Activated T-helper 2 cell treated with anti-CD3 and anti-CD28 coated beads, Interferon-gamma antibody, Interleukin-2, Interleukin-4, amounts not matched to agents 10 μg/mL and 5 μg/mL and 100 μg/mL, durations not matched to agents 14 hours and 24 hours and 36 hours (primary cell): ENCODE results near the gene APH1A. TPM values are rescaled to one million over a fixed set of nuclear protein-coding genes. Genes with fewer than 3 reads are reported as not detected.
A peak's percentile ranks its signal among the peaks of the same experiment; 100 is the strongest.
"Not testable (repeated sequence)": the region's sequence is repeated elsewhere in the genome, so short reads cannot be mapped to it uniquely, and the experiment has no call there.

ENCODE experiments used
- DNase-seq: peaks from one replicate; pipeline ENCODE4 v3.0.0; 2021; ENCODE audit warnings: low spot score
- H3K27ac Mint-ChIP-seq: one replicate; pipeline ENCODE4 v1.8.0; 2021; ENCODE audit warnings: mixed read lengths
- H3K27me3 Mint-ChIP-seq: one replicate; pipeline ENCODE4 v1.8.0; 2021; ENCODE audit warnings: low read depth, mixed read lengths
- H3K36me3 Mint-ChIP-seq: one replicate; pipeline ENCODE4 v1.8.0; 2021; ENCODE audit warnings: low read depth, mixed read lengths
- H3K4me1 Mint-ChIP-seq: one replicate; pipeline ENCODE4 v1.8.0; 2021; ENCODE audit warnings: low read depth, mixed read lengths
- H3K4me3 Mint-ChIP-seq: one replicate; pipeline ENCODE4 v1.8.0; 2021; ENCODE audit warnings: low read depth, mild to moderate bottlenecking, moderate library complexity, mixed read lengths
- H3K9me3 Mint-ChIP-seq: one replicate; pipeline ENCODE4 v1.8.0; 2021; ENCODE audit warnings: mixed read lengths
- intact Hi-C: fragments of 100-400 bp; cut with micrococcal nuclease; formaldehyde crosslinking; loops from one replicate; pipeline ENCODE4 v1.15.1; 2023
- total RNA-seq: library from RNA; stranded (reverse); gene quantifications from 2 replicates; pipeline ENCODE4 v1.2.3, GENCODE V29; 2022

Gene APH1A
- total RNA-seq, 1 donor from 2014 or later = 103 TPM

GRCh38 chr1:150236614-150237100 is 32.2 kb downstream of the APH1A start:
- DNase-seq = no peak
- peaks cover 1% of the 10 kb centered on the region for H3K27me3 Mint-ChIP-seq
- H3K9me3 Mint-ChIP-seq = no peaks in the 10 kb centered on the region
- intact Hi-C loops = loop anchor here (1.0 to 10.0 kb wide), 6 partner anchors 23 to 918 kb away; partner anchors contain the start of genes APH1A, CIART, OTUD7B and TNFAIP8L2
- H3K4me3 Mint-ChIP-seq = no peak overlapping the region
- H3K36me3 Mint-ChIP-seq = peaks cover 16% of the 10 kb centered on the region
- H3K4me1 Mint-ChIP-seq = peaks cover 18% of the 10 kb centered on the region
- no peak overlapping the region for H3K27ac Mint-ChIP-seq

- peaks cover 1% of the 10 kb centered on the region for H3K27me3 Mint-ChIP-seq
- intact Hi-C loops = loop anchor here (1.0 to 10.0 kb wide), 7 partner anchors 23 to 919 kb away; partner anchors contain the start of genes APH1A, CIART, OTUD7B and TNFAIP8L2
- H3K36me3 Mint-ChIP-seq = peaks cover 19% of the 10 kb centered on the region
- DNase-seq = peak; percentile 95
- H3K9me3 Mint-ChIP-seq = no peaks in the 10 kb centered on the region
- H3K4me3 Mint-ChIP-seq = no peak within 1 kb of the TSS
- H3K27ac Mint-ChIP-seq = peak within 1 kb of the TSS; percentile 97
- peaks cover 18% of the 10 kb centered on the region for H3K4me1 Mint-ChIP-seq
Measured at GRCh38 chr1:150235852-150236613, 32.8 kb downstream of the APH1A start, which contains the start of gene ANP32E. TSS of gene ANP32E (minus strand) at chr1:150236112. CDS start at chr1:150235786, 326 bp downstream.

GRCh38 chr1:150235294-150235851 is 33.4 kb downstream of the APH1A start:
- H3K9me3 Mint-ChIP-seq = no peaks in the 10 kb centered on the region
- DNase-seq = peak; percentile 22
- H3K27me3 Mint-ChIP-seq = no peaks in the 10 kb centered on the region
- H3K4me1 Mint-ChIP-seq = peaks cover 18% of the 10 kb centered on the region
- H3K27ac Mint-ChIP-seq = no peak overlapping the region
- H3K36me3 Mint-ChIP-seq = peaks cover 26% of the 10 kb centered on the region
- no peak overlapping the region for H3K4me3 Mint-ChIP-seq
- intact Hi-C loops = loop anchor here (2.0 to 10.0 kb wide), 5 partner anchors 47 to 919 kb away; partner anchors contain the start of genes CIART, OTUD7B, TNFAIP8L2 and VPS45

GRCh38 chr1:150234566-150235293 is 34.1 kb downstream of the APH1A start:
- no peak overlapping the region for H3K4me3 Mint-ChIP-seq
- H3K9me3 Mint-ChIP-seq = no peaks in the 10 kb centered on the region
- no peaks in the 10 kb centered on the region for H3K27me3 Mint-ChIP-seq
- H3K4me1 Mint-ChIP-seq = peaks cover 16% of the 10 kb centered on the region
- intact Hi-C loops = loop anchor here (1.0 to 10.0 kb wide), 6 partner anchors 48 to 920 kb away; partner anchors contain the start of genes CIART, OTUD7B, PRPF3 and TNFAIP8L2
- H3K27ac Mint-ChIP-seq = peak overlapping the region; percentile 97
- H3K36me3 Mint-ChIP-seq = peaks cover 31% of the 10 kb centered on the region
- peak; percentile 91 for DNase-seq

GRCh38 chr1:150234309-150234565 is 34.6 kb downstream of the APH1A start:
- Mint-ChIP-seq H3K9me3 (no peaks in the 10 kb centered on the region), H3K27me3 (no peaks in the 10 kb centered on the region), H3K4me3 (no peak overlapping the region), H3K4me1 (peaks cover 14% of the 10 kb centered on the region), H3K36me3 (peaks cover 31% of the 10 kb centered on the region), H3K27ac (peak overlapping the region; percentile 97)
- no peak for DNase-seq
- intact Hi-C loops = loop anchor here (1.0 to 10.0 kb wide), 3 partner anchors 87 to 921 kb away; partner anchors contain the start of genes PRPF3, TNFAIP8L2 and VPS45

- Mint-ChIP-seq H3K27ac (peak overlapping the region; percentile 97), H3K4me1 (peaks cover 14% of the 10 kb centered on the region), H3K4me3 (no peak overlapping the region), H3K9me3 (no peaks in the 10 kb centered on the region), H3K27me3 (no peaks in the 10 kb centered on the region), H3K36me3 (peaks cover 35% of the 10 kb centered on the region)
- DNase-seq = no peak
- intact Hi-C loops = loop anchor here (1.0 to 10.0 kb wide), 3 partner anchors 88 to 921 kb away; partner anchors contain the start of genes PRPF3, TNFAIP8L2 and VPS45
Measured at GRCh38 chr1:150233359-150234308, 35.2 kb downstream of the APH1A start.

- H3K36me3 Mint-ChIP-seq = peaks cover 41% of the 10 kb centered on the region
- H3K27ac Mint-ChIP-seq = peak overlapping the region; percentile 97
- H3K4me1 Mint-ChIP-seq = peaks cover 14% of the 10 kb centered on the region
- not testable (repeated sequence) for H3K9me3 Mint-ChIP-seq, H3K4me3 Mint-ChIP-seq, DNase-seq, H3K27me3 Mint-ChIP-seq
- intact Hi-C loops = loop anchor here (10.0 kb wide), 1 partner anchor 922 kb away; the partner anchor contains the start of gene TNFAIP8L2
Measured at GRCh38 chr1:150232921-150233320, 35.9 kb downstream of the APH1A start.

GRCh38 chr1:150228246-150228645 is 40.6 kb downstream of the APH1A start:
- peaks cover 70% of the 10 kb centered on the region for H3K36me3 Mint-ChIP-seq
- H3K4me3 Mint-ChIP-seq, H3K9me3 Mint-ChIP-seq, H3K27ac Mint-ChIP-seq, H3K27me3 Mint-ChIP-seq, DNase-seq, intact Hi-C loops: not testable (repeated sequence)
- H3K4me1 Mint-ChIP-seq = peaks cover 17% of the 10 kb centered on the region

- no peak for DNase-seq
- peaks cover 75% of the 10 kb centered on the region for H3K36me3 Mint-ChIP-seq
Measured at GRCh38 chr1:150227228-150227627, 41.6 kb downstream of the APH1A start.

GRCh38 chr1:150226486-150226885 is 42.3 kb downstream of the APH1A start:
- Mint-ChIP-seq H3K9me3 (no peaks in the 10 kb centered on the region), H3K36me3 (peaks cover 74% of the 10 kb centered on the region), H3K4me1 (peaks cover 10% of the 10 kb centered on the region), H3K27ac (no peak overlapping the region), H3K27me3 (no peaks in the 10 kb centered on the region), H3K4me3 (no peak overlapping the region)
- no peak for DNase-seq
- intact Hi-C loops = no loop called here

More at GRCh38 chr1:150227228-150227627, 41.6 kb downstream of the APH1A start:
- Mint-ChIP-seq H3K27ac (no peak overlapping the region), H3K4me1 (peaks cover 10% of the 10 kb centered on the region), H3K4me3 (no peak overlapping the region), H3K9me3 (no peaks in the 10 kb centered on the region), H3K27me3 (no peaks in the 10 kb centered on the region)
- intact Hi-C loops = no loop called here

- Mint-ChIP-seq H3K27me3 (no peaks in the 10 kb centered on the region), H3K4me1 (peaks cover 10% of the 10 kb centered on the region), H3K27ac (no peak overlapping the region), H3K4me3 (no peak overlapping the region), H3K36me3 (peaks cover 70% of the 10 kb centered on the region), H3K9me3 (no peaks in the 10 kb centered on the region)
- intact Hi-C loops = no loop called here
- DNase-seq = no peak
Measured at GRCh38 chr1:150225546-150225945, 43.3 kb downstream of the APH1A start.
